ENCODE results near the gene ADARB2. TPM values are rescaled to one million over a fixed set of nuclear protein-coding genes. Genes with fewer than 3 reads are reported as not detected.

ADARB2 gene
- total and polyA plus RNA-seq, 8 donors: 0.41 to 0.92 (median 0.76) TPM

- no peaks in the 10 kb centered on the region for H3K9me3 ChIP-seq
- no peak overlapping the region for H3K27ac ChIP-seq
- no peaks in the 10 kb centered on the region for H3K4me1 ChIP-seq
- TF ChIP-seq CTCF (IDR thresholded peaks at IDR 0.05): no peak
- DNase-seq: no peak
- no peaks in the 10 kb centered on the region for H3K27me3 ChIP-seq
- no peak overlapping the region for H3K4me3 ChIP-seq
- ATAC-seq: no peak
- intact Hi-C loops (cut with DNase I): no loop called here
- H3K36me3 ChIP-seq: no peaks in the 10 kb centered on the region
Observed at GRCh38 chr10:1158066-1158465, 579.3 kb downstream of the ADARB2 start.

GRCh38 chr10:1157615-1157933 lies 579.8 kb downstream of the ADARB2 start:
- H3K36me3 ChIP-seq: no peaks in the 10 kb centered on the region
- no peak for TF ChIP-seq CTCF (IDR thresholded peaks at IDR 0.05)
- H3K27me3 ChIP-seq: no peaks in the 10 kb centered on the region
- ATAC-seq (no peak), DNase-seq (no peak)
- H3K4me1 ChIP-seq: no peaks in the 10 kb centered on the region
- intact Hi-C loops (cut with DNase I): no loop called here
- no peaks in the 10 kb centered on the region for H3K9me3 ChIP-seq
- no peak overlapping the region for H3K4me3 ChIP-seq
- no peak overlapping the region for H3K27ac ChIP-seq

- Histone ChIP-seq H3K4me1 (no peaks in the 10 kb centered on the region), H3K4me3 (no peak overlapping the region), H3K27ac (no peak overlapping the region), H3K9me3 (no peaks in the 10 kb centered on the region), H3K27me3 (no peaks in the 10 kb centered on the region), H3K36me3 (no peaks in the 10 kb centered on the region)
- intact Hi-C loops (cut with DNase I): no loop called here
- TF ChIP-seq CTCF (IDR thresholded peaks at IDR 0.05): no peak
- DNase-seq: no peak
- ATAC-seq: no peak
Observed at GRCh38 chr10:1156921-1157614, 580.3 kb downstream of the ADARB2 start.

- no peaks in the 10 kb centered on the region for H3K9me3 ChIP-seq
- intact Hi-C loops (cut with DNase I): no loop called here
- H3K36me3 ChIP-seq: no peaks in the 10 kb centered on the region
- no peaks in the 10 kb centered on the region for H3K27me3 ChIP-seq
- no peak overlapping the region for H3K4me3 ChIP-seq
- no peak for DNase-seq
- no peak overlapping the region for H3K27ac ChIP-seq
- TF ChIP-seq CTCF (IDR thresholded peaks at IDR 0.05): no peak
- ATAC-seq: no peak
- H3K4me1 ChIP-seq: no peaks in the 10 kb centered on the region
Observed at GRCh38 chr10:1156616-1156886, 580.8 kb downstream of the ADARB2 start.

- peak in 1 of 4 donors; percentile 73 for DNase-seq
- H3K9me3 ChIP-seq: no peaks in the 10 kb centered on the region
- H3K4me1 ChIP-seq: no peaks in the 10 kb centered on the region
- TF ChIP-seq CTCF (IDR thresholded peaks at IDR 0.05): no peak
- H3K36me3 ChIP-seq: no peaks in the 10 kb centered on the region
- no peak for ATAC-seq
- intact Hi-C loops (cut with DNase I): no loop called here
- no peak overlapping the region for H3K4me3 ChIP-seq
- no peak overlapping the region for H3K27ac ChIP-seq
- H3K27me3 ChIP-seq: no peaks in the 10 kb centered on the region
Observed at GRCh38 chr10:1155791-1156615, 581.3 kb downstream of the ADARB2 start.
